Measurements from ENCODE around the gene OXCT1.

The OXCT1 gene
- total RNA-seq: 60.0 to 81.4 (median 67.3) reads per million in 4 donors

GRCh38 chr5:41869724-41870626, at the start of gene OXCT1:
OXCT1 (minus strand) TSS chr5:41870425; CDS start chr5:41870358, 67 bp downstream.
- peak; percentile 86 to 96 (median 92) for DNase-seq

- no peak for DNase-seq
Measured at GRCh38 chr5:41918105-41918504, 47.9 kb upstream of the OXCT1 start.

GRCh38 chr5:41908374-41909079, 38.3 kb upstream of the OXCT1 start:
- DNase-seq: no peak

GRCh38 chr5:41906151-41906550, 35.9 kb upstream of the OXCT1 start:
- DNase-seq: no peak

GRCh38 chr5:41903892-41904799, 33.9 kb upstream of the OXCT1 start, which contains the start of gene RIMOC1:
RIMOC1 (plus strand) TSS chr5:41904344; CDS start chr5:41904368, 24 bp downstream.
- DNase-seq: peak; percentile 92 to 99 (median 94)

- DNase-seq: no peak
Measured at GRCh38 chr5:41903382-41903891, 33.2 kb upstream of the OXCT1 start.

- no peak for DNase-seq
Measured at GRCh38 chr5:41896230-41896629, 26.0 kb upstream of the OXCT1 start.

GRCh38 chr5:41893074-41893851, 23.0 kb upstream of the OXCT1 start:
- DNase-seq: no peak

- DNase-seq: no peak
Measured at GRCh38 chr5:41892031-41892430, 21.8 kb upstream of the OXCT1 start.

- no peak for DNase-seq
Measured at GRCh38 chr5:41891066-41891707, 21.0 kb upstream of the OXCT1 start.

- no peak for DNase-seq
Measured at GRCh38 chr5:41885286-41885685, 15.1 kb upstream of the OXCT1 start.

GRCh38 chr5:41883936-41884335, 13.7 kb upstream of the OXCT1 start:
- no peak for DNase-seq

GRCh38 chr5:41883243-41883642, 13.0 kb upstream of the OXCT1 start:
- DNase-seq: no peak

GRCh38 chr5:41882765-41883164, 12.5 kb upstream of the OXCT1 start:
- DNase-seq: no peak

GRCh38 chr5:41878643-41879478, 8.6 kb upstream of the OXCT1 start:
- DNase-seq: no peak

GRCh38 chr5:41878173-41878572, 7.9 kb upstream of the OXCT1 start:
- DNase-seq: no peak

GRCh38 chr5:41877408-41877807, 7.2 kb upstream of the OXCT1 start:
- no peak for DNase-seq

- DNase-seq: no peak
Measured at GRCh38 chr5:41876678-41877077, 6.5 kb upstream of the OXCT1 start.

GRCh38 chr5:41875121-41875520, 4.9 kb upstream of the OXCT1 start:
- no peak for DNase-seq

- no peak for DNase-seq
Measured at GRCh38 chr5:41874512-41875060, 4.4 kb upstream of the OXCT1 start.

Measured in T-helper 1 cell (primary cell).